Aorta (tissue), 5 donors: Measurements from ENCODE around the gene SLC25A28. TPM values are rescaled to one million over a fixed set of nuclear protein-coding genes. Genes with fewer than 3 reads are reported as not detected.

Source experiments
- ATAC-seq: fragments of 200-7000 bp; cut with Tn5 transposase; one replicate; pipeline ENCODE4 v1.9.1; 2022; ENCODE audit warnings: moderate library complexity; ENCODE audit not compliant: low FRiP score
- DNase-seq, 2 donors: peaks; one replicate each; pipeline ENCODE4 v3.0.0-alpha.2; 2020
- H3K27ac ChIP-seq, 2 donors: one replicate each; pipeline ENCODE4 v1.5.1; 2013; ENCODE audit warnings: low read length in 2 of 2, mild to moderate bottlenecking in 2 of 2, moderate library complexity in 2 of 2, control low read depth in 1 of 2, inconsistent platforms in 1 of 2, low read depth in 1 of 2
- H3K27me3 ChIP-seq, 2 donors: one replicate each; pipeline ENCODE4 v1.6.1; 2013; ENCODE audit warnings: control low read depth in 1 of 2, low read length in 1 of 2, mild to moderate bottlenecking in 1 of 2, moderate library complexity in 1 of 2; ENCODE audit not compliant: insufficient read depth in 2 of 2, control insufficient read depth in 1 of 2
- H3K36me3 ChIP-seq, 2 donors: one replicate each; pipeline ENCODE4 v1.6.1; 2013; ENCODE audit warnings: control low read depth in 1 of 2, low read length in 1 of 2, mild to moderate bottlenecking in 1 of 2; ENCODE audit not compliant: insufficient read depth in 2 of 2, control insufficient read depth in 1 of 2
- H3K4me1 ChIP-seq, 2 donors: one replicate each; pipeline ENCODE4 v1.6.1; 2013; ENCODE audit warnings: low read length in 2 of 2, control low read depth in 1 of 2, mild to moderate bottlenecking in 1 of 2, moderate library complexity in 1 of 2; ENCODE audit not compliant: insufficient read depth in 2 of 2, control insufficient read depth in 1 of 2
- H3K4me3 ChIP-seq, 2 donors: one replicate each; pipeline ENCODE4 v1.5.1; 2013; ENCODE audit warnings: low read length in 2 of 2, control low read depth in 1 of 2, mild to moderate bottlenecking in 1 of 2
- H3K9me3 ChIP-seq: one replicate; pipeline ENCODE4 v1.6.1; 2013; ENCODE audit warnings: mild to moderate bottlenecking, low read length; ENCODE audit not compliant: control insufficient read depth
- WGBS, 2 donors: extraction: QIAGEN DNeasy Blood & Tissue Kit; methylation state at CpG; one replicate each; pipeline ENCODE4 v1.1.7; 2013; 5-methylcytosine and 5-hydroxymethylcytosine counted together
- intact Hi-C, 2 donors: fragments of 100-400 bp; cut with DNase I; formaldehyde crosslinking; loops; one replicate each; pipeline versions ENCODE4 v1.14.2 to v1.15.0; 2022
- polyA plus RNA-seq, 2 donors: library from polyadenylated mRNA; stranded (reverse); fragments of 200-250 nt; gene quantifications; one replicate each; pipeline ENCODE4 v1.2.3, GENCODE V29; 2013
- total RNA-seq, 2 donors: library from RNA; stranded (reverse); fragmentation: NEBNext Ultra II Directional; extraction: Animal tissue kit (Norgen Biotek cat#: 25700); gene quantifications; one replicate each; pipeline ENCODE4 v1.2.1, GENCODE V29; 2021
- donor health status: healthy with polysubstance abuse.
- donor health status: Bipolar disorder and iron deficiency.
- donor health status: DM: no; HTN: no; CAD: no.
- donor health status: DM: no; HTN: no; CAD: no.
- donor health status: DM: yes; HTN: yes; CAD: no.

The SLC25A28 gene
- total and polyA plus RNA-seq, 4 donors, result 40.4 to 157 (median 45.5) TPM

- Histone ChIP-seq H3K4me3 (no peak overlapping the region), H3K36me3 (no peaks in the 10 kb centered on the region), H3K4me1 (no peaks in the 10 kb centered on the region), H3K9me3 (no peaks in the 10 kb centered on the region), H3K27me3 (no peaks in the 10 kb centered on the region), H3K27ac (no peak overlapping the region)
- 55 to 63% methylated on average over 1 of the region's 1 CpG for WGBS, 2 donors
- DNase-seq (no peak), ATAC-seq (no peak)
- intact Hi-C loops, result no loop called here
Measured at GRCh38 chr10:99579971-99580370, 40.3 kb downstream of the SLC25A28 start.

GRCh38 chr10:99573790-99574189, 46.4 kb downstream of the SLC25A28 start:
- Histone ChIP-seq H3K4me1 (no peaks in the 10 kb centered on the region), H3K9me3 (no peaks in the 10 kb centered on the region), H3K27me3 (no peaks in the 10 kb centered on the region), H3K36me3 (no peaks in the 10 kb centered on the region), H3K27ac (no peak overlapping the region), H3K4me3 (no peak overlapping the region)
- no peak for DNase-seq
- 80 to 82% methylated on average over 5 of the region's 5 CpGs for WGBS, 2 donors
- ATAC-seq, result no peak
- intact Hi-C loops, result no loop called here

GRCh38 chr10:99571816-99572215, 48.4 kb downstream of the SLC25A28 start:
- no peaks in the 10 kb centered on the region for H3K27me3 ChIP-seq
- H3K4me1 ChIP-seq, result no peaks in the 10 kb centered on the region
- DNase-seq (no peak), ATAC-seq (no peak)
- no peaks in the 10 kb centered on the region for H3K9me3 ChIP-seq
- intact Hi-C loops, result no loop called here
- no peaks in the 10 kb centered on the region for H3K36me3 ChIP-seq
- H3K27ac ChIP-seq, result no peak overlapping the region
- H3K4me3 ChIP-seq, result no peak overlapping the region
- WGBS, 2 donors, result 3 to 14% methylated on average over 1 of the region's 1 CpG

GRCh38 chr10:99569961-99570360, 50.3 kb downstream of the SLC25A28 start:
- no peak overlapping the region for H3K27ac ChIP-seq
- no peaks in the 10 kb centered on the region for H3K4me1 ChIP-seq
- no peak for DNase-seq
- intact Hi-C loops, result no loop called here
- H3K9me3 ChIP-seq, result no peaks in the 10 kb centered on the region
- H3K36me3 ChIP-seq, result no peaks in the 10 kb centered on the region
- H3K4me3 ChIP-seq, result no peak overlapping the region
- no peaks in the 10 kb centered on the region for H3K27me3 ChIP-seq
- ATAC-seq, result no peak

- no peaks in the 10 kb centered on the region for H3K4me1 ChIP-seq
- H3K4me3 ChIP-seq, result no peak overlapping the region
- intact Hi-C loops, result no loop called here
- no peak for ATAC-seq
- 23 to 41% methylated on average over 11 of the region's 11 CpGs for WGBS, 2 donors
- H3K36me3 ChIP-seq, result no peaks in the 10 kb centered on the region
- H3K27me3 ChIP-seq, result no peaks in the 10 kb centered on the region
- no peak for DNase-seq
- no peaks in the 10 kb centered on the region for H3K9me3 ChIP-seq
- H3K27ac ChIP-seq, result no peak overlapping the region
Measured at GRCh38 chr10:99569253-99569939, 50.8 kb downstream of the SLC25A28 start.

GRCh38 chr10:99565166-99565565, 55.1 kb downstream of the SLC25A28 start:
- no peak for ATAC-seq
- H3K27ac ChIP-seq, result no peak overlapping the region
- intact Hi-C loops, result no loop called here
- H3K4me3 ChIP-seq, result no peak overlapping the region
- WGBS, 2 donors, result 92 to 95% methylated on average over 4 of the region's 4 CpGs
- no peaks in the 10 kb centered on the region for H3K27me3 ChIP-seq
- no peak for DNase-seq
- H3K36me3 ChIP-seq, result no peaks in the 10 kb centered on the region
- H3K4me1 ChIP-seq, result no peaks in the 10 kb centered on the region
- no peaks in the 10 kb centered on the region for H3K9me3 ChIP-seq

- no peaks in the 10 kb centered on the region for H3K9me3 ChIP-seq
- WGBS, 2 donors, result 25 to 28% methylated on average over 3 of the region's 3 CpGs
- H3K4me3 ChIP-seq, result no peak overlapping the region
- H3K36me3 ChIP-seq, result no peaks in the 10 kb centered on the region
- DNase-seq, result no peak
- no peak overlapping the region for H3K27ac ChIP-seq
- intact Hi-C loops, result no loop called here
- H3K4me1 ChIP-seq, result no peaks in the 10 kb centered on the region
- no peaks in the 10 kb centered on the region for H3K27me3 ChIP-seq
- ATAC-seq, result no peak
Measured at GRCh38 chr10:99564361-99564760, 55.9 kb downstream of the SLC25A28 start.

GRCh38 chr10:99562631-99563030, 57.6 kb downstream of the SLC25A28 start:
- no peaks in the 10 kb centered on the region for H3K4me1 ChIP-seq
- no peak overlapping the region for H3K27ac ChIP-seq
- H3K4me3 ChIP-seq, result no peak overlapping the region
- intact Hi-C loops, result no loop called here
- 57 to 58% methylated on average over 2 of the region's 2 CpGs for WGBS, 2 donors
- no peaks in the 10 kb centered on the region for H3K9me3 ChIP-seq
- ATAC-seq (no peak), DNase-seq (no peak)
- no peaks in the 10 kb centered on the region for H3K27me3 ChIP-seq
- no peaks in the 10 kb centered on the region for H3K36me3 ChIP-seq
